BE2C (cell line): ENCODE data around the gene PRDM16.

ENCODE experiments used
- DNase-seq: peaks from one replicate; pipeline ENCODE4 v3.0.0-alpha.2; 2020
- H3K27me3 ChIP-seq: fragments of 250-450 bp; sonication (Bioruptor Pico); 2 replicates; pipeline ENCODE4 v1.5.1; 2020; ENCODE audit warnings: mild to moderate bottlenecking
- H3K36me3 ChIP-seq: fragments of 250-450 bp; sonication (Bioruptor Pico); 2 replicates; pipeline ENCODE4 v1.5.1; 2020; ENCODE audit warnings: mild to moderate bottlenecking
- H3K4me1 ChIP-seq: fragments of 250-450 bp; sonication (Bioruptor Pico); 2 replicates; pipeline ENCODE4 v1.5.1; 2020
- H3K4me3 ChIP-seq: 2 replicates; pipeline ENCODE4 v1.5.1; 2011; ENCODE audit warnings: low read depth, low read length
- H3K9me3 ChIP-seq: fragments of 250-450 bp; sonication (Bioruptor Pico); 2 replicates; pipeline ENCODE4 v1.5.1; 2020
- CTCF ChIP-seq: IDR thresholded peaks from 2 replicates; pipeline ENCODE4 v1.5.1; 2012; ENCODE audit warnings: mild to moderate bottlenecking, low read depth, low read length

PRDM16 gene

GRCh38 chr1:3022511-3022973 is 46.5 kb upstream of the PRDM16 start:
- Histone ChIP-seq H3K4me1 (no peaks in the 10 kb centered on the region), H3K27me3 (peaks cover 7% of the 10 kb centered on the region; the same call in 1 of the 2 replicates), H3K4me3 (no peak overlapping the region), H3K9me3 (no peaks in the 10 kb centered on the region), H3K36me3 (no peaks in the 10 kb centered on the region)
- TF ChIP-seq CTCF = no peak
- DNase-seq = no peak

GRCh38 chr1:3022976-3023375 is 46.0 kb upstream of the PRDM16 start:
- TF ChIP-seq CTCF = no peak
- Histone ChIP-seq H3K4me1 (no peaks in the 10 kb centered on the region), H3K27me3 (peaks cover 7% of the 10 kb centered on the region), H3K9me3 (no peaks in the 10 kb centered on the region), H3K4me3 (no peak overlapping the region), H3K36me3 (no peaks in the 10 kb centered on the region)
- no peak for DNase-seq

- H3K4me3 ChIP-seq = no peak overlapping the region
- no peaks in the 10 kb centered on the region for H3K9me3 ChIP-seq
- no peaks in the 10 kb centered on the region for H3K36me3 ChIP-seq
- H3K27me3 ChIP-seq = peaks cover 14% of the 10 kb centered on the region
- no peak for DNase-seq
- no peak for TF ChIP-seq CTCF
- H3K4me1 ChIP-seq = no peaks in the 10 kb centered on the region
These were observed 45.0 kb upstream of the PRDM16 start for GRCh38 chr1:3024019-3024418.

GRCh38 chr1:3024588-3024987 is 44.4 kb upstream of the PRDM16 start:
- Histone ChIP-seq H3K27me3 (peaks cover 16% of the 10 kb centered on the region), H3K4me1 (no peaks in the 10 kb centered on the region), H3K36me3 (no peaks in the 10 kb centered on the region), H3K9me3 (no peaks in the 10 kb centered on the region), H3K4me3 (no peak overlapping the region)
- no peak for DNase-seq
- TF ChIP-seq CTCF = no peak

- DNase-seq = no peak
- no peaks in the 10 kb centered on the region for H3K9me3 ChIP-seq
- H3K36me3 ChIP-seq = no peaks in the 10 kb centered on the region
- TF ChIP-seq CTCF = no peak
- H3K4me3 ChIP-seq = no peak overlapping the region
- H3K27me3 ChIP-seq = peaks cover 30% of the 10 kb centered on the region
- no peaks in the 10 kb centered on the region for H3K4me1 ChIP-seq
These were observed 42.9 kb upstream of the PRDM16 start for GRCh38 chr1:3026124-3026523.

- no peaks in the 10 kb centered on the region for H3K9me3 ChIP-seq
- H3K36me3 ChIP-seq = no peaks in the 10 kb centered on the region
- no peaks in the 10 kb centered on the region for H3K4me1 ChIP-seq
- DNase-seq = no peak
- peaks cover 35% of the 10 kb centered on the region for H3K27me3 ChIP-seq
- TF ChIP-seq CTCF = no peak
- H3K4me3 ChIP-seq = no peak overlapping the region
These were observed 42.2 kb upstream of the PRDM16 start for GRCh38 chr1:3026581-3027391.
